ENCODE results near the gene RXRA.
A peak's percentile ranks its signal among the peaks of the same experiment; 100 is the strongest.

The RXRA gene

GRCh38 chr9:134325813-134326723 lies at the start of gene RXRA:
RXRA (plus strand) TSS chr9:134326455; CDS start chr9:134326632, 177 bp downstream.
- in situ Hi-C loops (cut with MboI; ENCODE audit: low sequenced_read_pairs, unreplicated experiment): no loop called here
- DNase-seq (ENCODE audit: low spot score): peak; percentile 81
- TF ChIP-seq CTCF (IDR thresholded peaks at IDR 0.05; ENCODE audit: borderline replicate concordance, control extremely low read depth, extremely low read depth, insufficient read depth, missing control alignments): peak; percentile 21

GRCh38 chr9:134278286-134278685 lies 48.0 kb upstream of the RXRA start:
- in situ Hi-C loops (cut with MboI; ENCODE audit: low sequenced_read_pairs, unreplicated experiment): no loop called here
- no peak for TF ChIP-seq CTCF (IDR thresholded peaks at IDR 0.05; ENCODE audit: borderline replicate concordance, control extremely low read depth, extremely low read depth, insufficient read depth, missing control alignments)
- no peak for DNase-seq (ENCODE audit: low spot score)

GRCh38 chr9:134278974-134279640 lies 47.1 kb upstream of the RXRA start:
- no peak for DNase-seq (ENCODE audit: low spot score)
- TF ChIP-seq CTCF (IDR thresholded peaks at IDR 0.05; ENCODE audit: borderline replicate concordance, control extremely low read depth, extremely low read depth, insufficient read depth, missing control alignments): no peak
- in situ Hi-C loops (cut with MboI; ENCODE audit: low sequenced_read_pairs, unreplicated experiment): no loop called here

- no peak for TF ChIP-seq CTCF (IDR thresholded peaks at IDR 0.05; ENCODE audit: borderline replicate concordance, control extremely low read depth, extremely low read depth, insufficient read depth, missing control alignments)
- DNase-seq (ENCODE audit: low spot score): no peak
- in situ Hi-C loops (cut with MboI; ENCODE audit: low sequenced_read_pairs, unreplicated experiment): no loop called here
Observed at GRCh38 chr9:134282138-134282650, 44.1 kb upstream of the RXRA start.

- no peak for DNase-seq (ENCODE audit: low spot score)
- no peak for TF ChIP-seq CTCF (IDR thresholded peaks at IDR 0.05; ENCODE audit: borderline replicate concordance, control extremely low read depth, extremely low read depth, insufficient read depth, missing control alignments)
- in situ Hi-C loops (cut with MboI; ENCODE audit: low sequenced_read_pairs, unreplicated experiment): no loop called here
Observed at GRCh38 chr9:134283111-134283515, 43.1 kb upstream of the RXRA start.

- in situ Hi-C loops (cut with MboI; ENCODE audit: low sequenced_read_pairs, unreplicated experiment): no loop called here
- no peak for TF ChIP-seq CTCF (IDR thresholded peaks at IDR 0.05; ENCODE audit: borderline replicate concordance, control extremely low read depth, extremely low read depth, insufficient read depth, missing control alignments)
- DNase-seq (ENCODE audit: low spot score): no peak
Observed at GRCh38 chr9:134283692-134284265, 42.5 kb upstream of the RXRA start.
